Measurements from ENCODE around the gene GNPDA1.
"Not testable (repeated sequence)": the region's sequence is repeated elsewhere in the genome, so short reads cannot be mapped to it uniquely, and the experiment has no call there.

The GNPDA1 gene

DNA sequence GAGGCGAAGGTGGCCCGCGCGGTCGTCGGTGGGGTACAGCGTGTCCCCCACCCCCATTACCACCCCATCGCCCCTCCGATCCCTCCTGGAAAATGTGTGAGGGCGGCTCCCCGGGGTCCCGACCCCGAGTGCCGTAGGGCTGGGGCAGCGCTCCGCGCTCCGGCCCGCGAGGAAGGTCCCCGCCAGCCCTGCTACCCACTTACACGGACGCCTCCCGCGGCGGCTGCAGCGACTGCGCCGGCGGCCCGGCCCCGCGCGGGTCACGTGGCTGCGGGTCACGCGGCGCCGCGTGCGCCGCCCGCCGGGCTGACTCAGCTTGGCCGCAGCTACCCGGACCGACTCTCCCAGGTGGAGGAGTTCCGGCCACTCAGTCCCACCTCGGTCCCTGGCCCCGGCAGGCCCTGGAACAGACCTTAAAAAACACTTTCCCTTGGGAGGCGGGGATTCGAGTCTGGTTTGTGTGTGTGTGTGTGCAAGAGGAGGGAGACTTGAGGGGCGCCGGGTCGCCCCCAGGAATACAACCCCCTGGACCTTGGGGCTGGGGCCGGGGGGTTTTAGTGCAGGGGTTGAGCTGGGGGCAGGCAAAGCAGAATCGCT, at the start of gene GNPDA1:
GNPDA1 (minus strand) TSS at position 236 of the 597 bp plus-strand sequence. CDS start 992 bp downstream, outside the sequence.
- peak; percentile 41 to 68 for DNase-seq

DNA sequence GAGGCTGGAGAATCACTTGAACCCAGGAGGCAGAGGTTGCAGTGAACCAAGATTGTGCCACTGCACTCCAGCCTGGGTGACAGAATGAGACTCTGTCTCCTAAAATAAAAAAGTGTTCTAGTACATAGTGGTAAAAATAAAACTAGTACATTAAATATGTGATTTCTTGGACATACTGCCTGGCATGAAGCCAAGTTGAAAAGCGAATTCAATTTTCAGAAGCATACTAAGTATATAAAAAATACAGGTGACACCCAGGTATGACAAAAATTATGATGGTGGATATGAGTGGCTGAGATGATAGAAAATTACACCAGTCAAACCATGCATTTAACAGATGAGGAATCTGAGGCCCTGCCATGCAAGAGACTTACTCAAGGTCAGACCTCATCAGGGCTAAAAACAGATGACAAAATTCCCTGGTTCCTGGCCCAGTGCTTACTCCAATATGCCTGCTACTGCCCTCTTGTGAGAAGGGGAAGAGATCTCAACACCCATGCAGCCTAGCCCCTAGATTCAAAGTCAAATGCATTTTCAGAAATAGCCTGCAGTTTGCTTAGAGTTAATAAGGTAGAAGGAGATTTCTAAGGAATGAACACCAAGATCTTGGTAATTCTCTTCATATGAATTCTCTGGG, 46.6 kb upstream of the GNPDA1 start:
- DNase-seq: no peak

DNA sequence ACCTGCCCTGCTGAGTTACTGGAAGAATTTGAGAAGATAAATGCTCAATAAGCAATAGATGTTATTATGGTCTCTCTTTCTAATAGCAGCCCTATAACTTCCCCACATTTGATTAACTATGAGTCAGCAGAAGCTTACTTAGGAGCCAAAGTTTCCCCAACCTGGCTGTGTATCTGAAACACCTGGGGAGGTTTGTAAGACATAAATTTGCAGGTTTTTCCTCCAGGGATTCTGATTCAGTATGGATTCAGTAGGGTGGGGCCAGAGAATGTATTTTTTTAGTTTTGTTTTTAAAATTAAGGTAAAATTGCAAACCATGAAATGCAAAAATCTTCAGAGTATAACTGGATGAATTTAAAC, 44.9 kb upstream of the GNPDA1 start:
- no peak for DNase-seq

DNA sequence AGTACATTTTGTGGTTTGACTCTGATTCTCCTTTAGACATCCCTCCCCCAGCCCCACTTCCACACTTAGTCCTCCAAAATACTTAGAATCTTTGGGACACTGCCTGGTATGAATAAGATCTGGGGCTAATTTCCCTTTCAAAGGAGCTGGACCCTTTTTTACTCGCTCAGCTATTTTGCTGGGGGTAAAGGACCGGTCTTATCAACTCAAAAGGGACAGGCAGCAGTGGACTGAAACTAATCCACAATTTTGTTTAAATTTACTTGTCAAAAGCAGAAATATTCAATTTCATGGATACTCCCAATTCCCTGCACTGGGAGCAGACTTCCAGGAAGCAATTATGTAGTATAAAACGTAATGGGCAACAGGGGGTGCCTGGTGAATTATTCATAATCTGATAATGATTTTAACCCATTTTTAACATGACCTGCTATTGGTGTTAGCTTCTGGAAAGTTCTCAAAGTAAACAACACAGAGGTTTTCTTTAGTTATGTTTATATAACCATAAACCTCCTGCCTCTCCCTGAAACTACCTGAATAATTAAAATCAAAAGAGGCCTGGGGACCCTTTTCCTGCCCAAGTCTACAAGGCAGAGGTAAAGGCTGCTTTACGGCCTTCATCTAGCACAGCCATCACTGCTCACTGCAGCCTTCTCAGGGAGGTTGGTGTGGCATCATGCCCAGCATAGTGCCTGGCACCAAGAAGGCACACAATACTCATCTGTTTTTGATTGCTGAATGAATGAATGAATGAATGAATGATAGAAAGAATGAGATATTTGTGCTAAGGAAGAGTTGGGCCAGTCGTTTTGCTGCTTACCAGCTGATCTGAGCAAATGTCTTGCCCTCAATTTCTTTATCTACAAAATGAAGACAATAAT, 44.2 kb upstream of the GNPDA1 start:
- DNase-seq: no peak

DNA sequence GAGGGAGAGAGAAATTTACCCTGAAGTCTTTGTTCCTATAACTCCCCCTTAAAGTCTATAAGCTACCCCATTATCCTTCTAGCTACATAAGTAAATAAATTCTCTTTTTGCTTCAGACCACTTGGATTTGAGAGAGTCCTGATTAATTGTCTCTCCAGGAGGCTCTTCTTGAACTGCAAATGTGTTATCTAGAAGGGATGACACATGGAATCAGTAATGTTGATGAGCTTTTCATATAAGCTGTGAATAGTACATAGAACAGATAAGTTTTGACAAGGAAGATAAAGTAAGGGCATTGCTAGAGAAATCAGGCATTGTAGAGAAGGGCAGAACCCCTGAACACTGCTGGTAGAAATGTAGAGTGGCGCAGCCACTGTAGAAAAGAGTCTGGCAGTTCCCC, 42.5 kb upstream of the GNPDA1 start:
- no peak for DNase-seq

DNA sequence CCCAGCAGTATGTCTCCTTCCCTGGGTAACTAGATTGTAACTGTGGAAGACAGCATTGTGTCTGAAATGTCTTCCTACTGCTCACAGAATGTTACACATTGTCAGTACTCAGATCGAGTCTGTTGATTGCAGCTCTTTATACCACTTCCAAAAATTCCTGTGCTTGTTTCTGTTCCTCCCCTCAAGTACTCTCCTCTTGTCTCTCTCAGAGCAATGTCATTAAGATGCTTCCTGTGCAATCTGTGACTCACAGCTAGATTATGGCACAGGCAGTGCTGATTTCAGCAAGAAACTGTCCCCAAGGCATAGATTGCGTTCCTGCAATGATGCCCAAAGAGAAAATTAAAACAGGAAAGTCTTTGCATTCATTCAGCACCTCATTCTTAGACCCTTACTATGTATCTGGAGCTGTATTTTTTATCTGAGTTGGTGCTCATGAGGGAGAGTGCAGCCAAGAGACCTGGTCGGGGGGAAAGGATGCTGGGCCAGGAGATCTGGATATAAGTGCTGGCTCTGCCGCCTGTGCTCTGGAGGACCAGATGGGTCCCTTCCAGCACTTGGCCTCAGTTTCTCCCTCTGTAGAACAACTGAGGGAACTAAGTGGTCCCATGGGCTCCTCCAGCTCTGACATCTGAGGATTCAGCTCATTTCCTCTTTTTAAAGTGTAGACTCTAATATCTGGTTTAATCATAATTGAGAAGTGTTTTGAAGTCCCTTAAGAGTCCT, 40.8 kb upstream of the GNPDA1 start:
- no peak for DNase-seq

DNA sequence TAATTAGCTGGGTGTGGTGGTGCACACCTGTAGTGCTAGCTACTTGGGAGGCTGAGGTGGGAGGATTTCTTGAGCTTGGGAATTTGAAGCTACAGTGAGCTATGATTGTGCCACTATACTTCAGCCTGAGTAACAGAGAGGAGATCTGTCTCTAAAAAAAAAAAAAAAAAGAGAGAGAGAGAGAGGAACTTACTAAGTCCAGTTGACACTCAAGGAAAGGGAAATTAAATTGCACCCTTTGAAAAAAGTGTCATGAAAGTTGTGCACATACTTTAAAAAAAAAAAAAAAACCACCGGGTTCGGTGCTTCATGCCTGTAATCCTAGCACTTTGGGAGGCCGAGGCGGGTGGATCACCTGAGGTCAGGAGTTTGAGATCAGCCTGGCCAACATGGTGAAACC, 39.2 kb upstream of the GNPDA1 start:
- DNase-seq: not testable (repeated sequence)

DNA sequence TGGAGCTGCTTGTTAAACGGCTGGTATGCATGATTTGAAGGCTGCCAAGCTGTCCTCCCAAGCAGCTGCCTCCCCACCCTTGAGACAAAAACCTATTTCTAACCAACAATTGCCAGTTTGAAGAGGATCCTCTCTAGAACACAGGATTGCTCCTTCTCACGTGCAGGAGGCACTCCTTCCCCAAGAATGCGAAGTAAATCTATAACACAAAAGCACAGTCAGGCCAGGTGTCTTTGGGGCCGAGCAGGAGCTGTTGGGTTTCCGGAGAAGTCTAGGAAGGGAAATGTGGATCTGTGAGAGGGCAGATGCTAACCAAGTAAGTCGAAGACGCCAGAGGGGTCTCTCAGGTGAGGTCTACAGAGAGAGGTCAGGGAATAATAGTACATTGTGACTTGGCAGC, 35.4 kb upstream of the GNPDA1 start:
- DNase-seq: no peak

DNA sequence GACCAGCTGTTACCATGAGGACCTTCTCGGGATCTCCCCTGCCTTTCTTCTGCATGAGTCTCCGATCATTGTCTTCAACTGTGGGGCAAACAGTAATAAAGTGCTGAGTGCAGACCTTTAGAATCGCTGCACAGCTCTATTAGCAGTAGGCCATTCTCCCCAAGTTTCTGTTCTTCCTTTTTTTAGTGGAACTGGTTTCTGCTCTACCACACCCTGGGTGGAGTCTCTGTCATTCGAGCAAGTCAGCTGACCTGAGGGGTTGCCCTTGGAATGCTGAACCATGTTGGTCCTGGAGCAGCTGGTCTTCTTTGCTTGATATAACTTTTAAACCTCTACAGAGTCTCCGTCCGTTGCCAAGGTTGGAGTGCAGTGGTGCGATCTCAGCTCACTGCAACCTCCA, 33.4 kb upstream of the GNPDA1 start:
- DNase-seq: no peak

DNA sequence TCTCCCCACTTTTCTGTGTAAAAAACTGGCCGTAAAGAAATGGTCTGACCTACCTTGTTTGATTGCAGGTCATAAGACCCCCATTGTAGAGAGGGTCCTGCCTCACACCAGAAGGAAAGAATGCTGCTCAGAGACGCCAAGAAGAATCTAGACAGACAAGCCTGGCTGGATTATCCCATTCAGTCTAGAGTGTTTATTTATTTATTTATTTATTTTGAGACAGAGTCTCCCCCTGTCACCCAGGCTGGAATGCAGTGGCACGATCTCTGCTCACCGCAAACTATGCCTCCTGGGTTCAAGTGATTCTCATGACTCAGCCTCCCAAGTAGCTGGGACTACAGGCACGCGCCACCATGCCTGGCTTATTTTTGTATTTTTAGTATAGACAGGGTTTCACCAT, 28.1 kb upstream of the GNPDA1 start:
- not testable (repeated sequence) for DNase-seq

DNA sequence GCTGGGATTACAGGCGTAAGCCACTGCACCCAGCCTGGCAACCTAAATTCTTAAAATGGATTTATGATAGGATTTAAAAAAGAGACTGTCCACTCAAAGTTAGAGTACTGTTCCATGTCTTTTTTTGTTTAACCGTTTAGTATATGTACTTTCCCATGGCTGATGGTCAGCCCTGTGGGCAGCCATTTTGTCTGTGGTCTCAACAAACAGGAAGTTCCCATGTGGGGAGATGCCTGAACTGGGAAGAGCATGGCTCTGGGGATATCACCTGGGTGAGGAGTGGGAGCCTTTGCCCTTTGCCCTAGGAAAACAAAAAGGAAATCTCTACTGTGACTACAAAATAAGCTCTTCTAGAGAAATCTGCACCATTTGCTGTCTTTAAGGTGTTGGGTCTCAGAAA, 27.5 kb upstream of the GNPDA1 start:
- no peak for DNase-seq

DNA sequence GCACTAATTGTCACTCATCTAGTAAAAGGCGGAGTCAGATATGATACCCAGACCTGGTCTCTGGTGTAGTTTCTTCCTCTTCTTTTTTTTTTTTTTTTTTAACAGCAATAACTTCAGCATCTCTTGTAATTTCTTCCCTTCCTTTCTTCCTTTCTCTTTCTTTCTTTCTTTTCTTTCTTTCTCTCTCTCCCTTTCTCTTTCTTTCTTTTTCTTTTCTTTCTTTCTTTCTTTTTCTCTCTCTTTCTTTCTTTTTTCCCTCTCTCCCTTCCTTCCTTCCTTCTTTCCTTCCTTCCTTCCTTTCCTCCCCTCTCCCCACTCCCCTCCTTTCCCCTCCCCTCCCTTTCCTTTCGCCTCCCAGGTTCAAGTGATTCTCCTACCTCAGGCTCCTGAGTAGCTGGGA, 25.9 kb upstream of the GNPDA1 start:
- no peak for DNase-seq

DNA sequence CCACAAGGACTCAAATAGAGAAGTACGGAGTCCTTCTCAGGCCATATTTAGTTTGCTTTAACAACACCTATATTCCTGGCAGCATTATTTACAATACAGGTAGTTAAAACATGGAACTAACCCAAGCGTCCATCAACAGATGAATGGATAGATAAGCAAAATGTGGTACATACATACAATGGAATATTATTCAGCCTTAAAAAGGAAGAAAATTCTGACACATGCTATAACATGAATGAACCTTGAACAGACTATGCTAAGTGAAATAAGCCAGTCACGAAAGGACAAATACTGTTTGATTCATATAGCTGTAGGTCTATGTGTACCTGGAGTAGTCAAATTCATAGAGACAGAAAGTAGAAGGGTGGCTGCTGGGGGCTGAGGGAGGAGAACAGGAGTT, 24.8 kb upstream of the GNPDA1 start:
- not testable (repeated sequence) for DNase-seq

DNA sequence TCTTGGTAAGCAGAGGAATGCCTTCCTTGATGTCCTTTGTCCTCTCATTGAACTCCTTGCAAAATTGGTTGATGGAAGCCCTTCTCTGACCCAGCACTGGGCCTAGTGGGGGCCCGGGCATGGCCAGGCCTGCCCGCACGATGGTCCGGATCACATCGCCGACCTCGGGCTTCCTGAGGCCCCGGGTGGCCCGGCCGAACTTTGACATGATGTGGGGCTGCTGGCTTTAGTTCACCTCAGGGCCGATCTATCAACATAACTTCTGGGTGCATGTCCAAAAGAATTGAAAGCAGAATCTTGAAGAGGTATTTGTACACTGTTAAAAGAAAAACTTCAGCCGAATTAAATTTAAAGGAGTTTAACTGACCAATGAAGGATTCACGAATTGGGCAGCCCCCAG, 24.1 kb upstream of the GNPDA1 start:
- no peak for DNase-seq

DNA sequence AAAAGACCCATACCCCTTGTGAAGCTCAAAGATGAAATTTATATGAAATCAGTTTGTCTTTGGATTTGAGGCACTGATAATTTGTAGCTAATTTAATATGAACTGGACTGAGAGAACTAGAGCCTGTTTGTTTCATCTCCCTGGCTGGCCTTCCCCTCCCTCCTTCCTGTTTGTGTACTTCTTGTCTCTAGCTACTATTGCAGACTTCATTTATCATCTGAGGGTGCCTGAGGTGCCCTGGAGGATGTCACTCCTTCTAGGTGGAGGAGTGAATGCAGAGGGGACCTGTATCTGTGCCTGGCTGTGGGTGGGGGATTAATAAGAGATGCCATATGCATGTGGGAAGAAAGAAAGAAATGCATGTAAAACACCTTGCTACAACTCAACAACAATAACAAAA, 22.2 kb upstream of the GNPDA1 start:
- DNase-seq: no peak

DNA sequence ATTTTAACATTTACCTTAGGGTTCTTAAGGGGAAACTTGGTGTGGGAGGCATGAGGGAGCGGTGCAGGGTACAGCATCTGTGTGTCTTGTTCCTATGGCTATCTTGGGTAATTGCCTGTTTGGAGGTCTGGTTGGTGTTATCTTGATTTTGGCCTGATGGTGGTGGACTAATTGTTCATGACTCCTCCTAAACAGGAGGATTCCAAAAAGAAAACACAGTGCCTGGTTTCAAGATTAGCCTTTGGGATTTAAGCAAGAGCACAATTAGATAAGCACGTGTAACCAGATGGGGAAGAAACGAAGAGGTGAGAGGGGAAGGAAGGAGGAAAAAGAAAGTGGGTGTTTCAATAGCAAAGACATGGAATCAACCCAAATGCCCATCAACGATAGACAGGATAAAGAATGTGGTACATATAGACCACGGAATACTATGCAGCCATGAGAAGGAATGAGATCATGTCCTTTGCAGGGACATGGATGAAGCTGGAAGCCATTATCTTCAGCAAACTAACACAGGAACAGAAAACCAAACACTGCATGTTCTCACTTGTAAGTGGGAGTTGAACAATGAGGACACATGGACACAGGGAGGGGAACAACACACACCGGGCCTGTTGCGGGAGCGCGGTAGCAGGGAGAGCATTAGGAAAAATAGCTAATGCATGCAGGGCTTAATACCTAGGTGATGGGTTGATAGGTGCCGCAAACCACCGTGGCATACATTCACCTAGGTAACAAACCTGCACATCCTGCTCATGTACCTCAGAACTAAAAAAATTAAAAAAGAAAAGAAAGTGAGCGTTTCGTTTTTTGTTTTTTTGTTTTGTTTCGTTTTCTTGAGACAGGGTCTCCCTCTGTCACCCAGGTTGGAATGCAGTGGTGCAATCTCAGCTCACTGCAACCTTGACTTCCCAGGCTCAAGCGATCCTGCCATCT, 21.1 kb upstream of the GNPDA1 start:
- DNase-seq: not testable (repeated sequence)

DNA sequence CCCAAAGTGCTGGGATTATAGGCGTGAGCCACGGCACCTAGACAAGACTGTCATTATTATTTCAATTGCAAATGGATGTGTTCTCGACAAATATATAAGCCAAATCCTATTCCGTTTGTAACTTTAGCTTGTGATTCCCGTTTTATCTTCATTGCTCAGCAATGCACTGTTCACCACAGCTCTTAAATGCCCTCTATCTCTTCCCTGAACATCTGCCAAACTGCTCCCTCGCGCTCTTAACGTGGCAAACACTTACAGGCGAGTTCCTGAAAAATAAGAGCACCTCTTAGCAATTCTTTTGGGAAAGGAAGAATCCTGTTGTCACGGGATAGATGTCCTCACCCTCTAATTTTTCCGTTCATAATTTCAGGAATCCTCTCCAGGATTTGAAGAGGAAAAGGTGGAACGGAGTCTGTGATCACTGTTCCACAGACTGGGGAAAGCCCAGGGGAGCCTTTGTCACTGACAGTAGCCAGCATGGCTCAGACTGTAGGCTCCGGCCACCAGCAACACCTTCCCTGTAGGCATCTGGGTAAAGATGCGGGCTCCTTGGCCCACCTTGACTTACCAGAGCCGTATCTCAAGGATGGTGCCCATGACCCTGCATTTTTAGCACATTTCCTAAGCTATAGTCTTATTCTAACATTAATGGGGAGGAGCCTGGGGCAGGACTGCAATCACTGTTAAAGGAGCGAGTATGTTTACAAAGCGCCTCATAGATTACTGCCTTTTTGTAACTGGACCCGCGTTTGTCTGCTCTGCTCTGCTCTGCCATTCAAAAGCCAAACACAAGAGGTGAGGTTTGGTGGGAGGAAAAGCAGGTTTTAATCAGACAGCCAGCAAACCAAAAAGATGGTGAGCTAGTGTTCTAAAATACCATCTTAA, 20.2 kb upstream of the GNPDA1 start:
- peak in 1 of 2 experiments; percentile 15 for DNase-seq

DNA sequence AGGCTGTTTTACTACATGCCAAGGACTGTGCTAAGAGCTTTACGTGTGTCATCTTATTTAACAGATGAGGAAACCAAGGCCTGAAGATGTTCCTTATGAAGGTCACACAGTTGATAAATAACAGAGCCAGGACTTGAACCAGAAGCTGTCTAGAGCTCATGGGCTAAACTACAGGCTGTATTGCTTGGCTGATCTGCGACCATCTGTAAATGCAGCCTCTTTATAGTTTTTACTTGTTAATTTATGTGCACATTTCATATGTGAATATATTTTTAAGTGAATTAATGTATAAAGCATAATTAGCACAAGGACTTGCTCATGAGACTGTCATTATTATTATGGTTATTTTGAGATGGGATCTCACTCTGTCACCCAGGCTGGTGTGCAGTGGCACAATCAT, 19.3 kb upstream of the GNPDA1 start:
- no peak for DNase-seq

DNA sequence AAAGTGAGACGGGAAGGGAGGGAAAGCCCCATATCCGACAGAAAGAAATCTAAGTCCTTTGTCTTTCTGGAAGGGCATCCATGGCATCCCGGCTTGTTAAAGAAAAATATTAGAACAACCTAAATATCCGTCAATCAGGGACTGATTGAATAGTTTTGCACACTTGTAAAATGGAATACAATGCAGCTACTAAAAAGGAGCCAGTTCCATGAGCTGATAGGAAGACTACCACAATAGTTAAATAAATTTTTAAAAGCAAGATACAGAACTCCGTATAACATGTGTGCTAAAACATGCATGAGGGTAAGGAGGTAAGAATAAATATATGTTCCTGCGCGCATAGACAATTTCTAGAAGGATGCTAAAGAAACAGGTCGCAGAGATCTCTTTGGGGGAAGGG, 12.8 kb upstream of the GNPDA1 start:
- DNase-seq: no peak

DNA sequence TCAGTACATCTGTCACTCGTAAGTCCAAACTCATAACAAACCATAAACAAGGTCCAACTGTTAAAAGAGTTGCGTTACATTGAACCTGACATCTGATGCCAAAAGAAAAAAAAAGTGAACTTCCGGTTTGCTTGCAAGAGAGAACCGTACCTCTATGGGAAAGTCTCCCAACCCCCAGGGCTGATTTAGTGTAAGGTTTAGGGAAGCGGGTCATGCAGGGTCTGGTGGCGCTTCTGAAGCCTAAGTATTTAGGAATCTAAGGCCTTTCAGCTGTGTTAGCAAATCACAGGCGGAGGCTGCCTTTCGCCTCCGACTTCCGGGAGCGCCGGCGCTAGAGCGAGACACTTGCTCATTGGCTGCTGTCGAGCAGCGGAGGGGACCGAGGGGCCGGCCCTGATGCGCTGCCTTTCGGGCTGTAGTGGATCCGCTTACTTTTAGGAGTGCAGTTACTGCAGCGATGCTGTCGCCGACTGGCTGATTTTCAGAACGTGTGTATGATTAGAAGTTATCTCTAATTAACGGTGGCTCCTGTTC, 12.0 kb upstream of the GNPDA1 start:
- peak; percentile 94 to 96 for DNase-seq

DNA sequence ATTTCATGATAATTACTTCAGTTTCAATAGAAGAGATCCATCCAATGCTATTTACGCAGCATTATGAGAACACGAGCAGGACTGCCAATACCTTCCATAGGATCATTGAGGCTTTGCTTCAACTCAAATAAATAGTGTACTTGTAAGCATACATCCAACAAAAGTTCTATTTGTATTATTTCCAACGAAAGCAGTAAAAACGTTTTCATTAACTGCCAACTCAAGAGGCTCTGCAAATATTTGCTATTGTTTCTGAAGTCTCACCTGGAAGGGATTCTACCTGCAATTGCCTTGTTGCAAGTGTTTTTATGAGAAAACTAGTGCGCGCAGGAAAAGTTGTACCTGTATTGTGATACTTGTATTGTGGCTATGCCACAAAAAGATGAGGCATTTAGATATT, 11.0 kb upstream of the GNPDA1 start:
- no peak for DNase-seq

Measured in SHP77 (cell line).